ENCODE measurements around the gene MICALL1.
"Not testable (repeated sequence)": the region's sequence is repeated elsewhere in the genome, so short reads cannot be mapped to it uniquely, and the experiment has no call there.

DNA sequence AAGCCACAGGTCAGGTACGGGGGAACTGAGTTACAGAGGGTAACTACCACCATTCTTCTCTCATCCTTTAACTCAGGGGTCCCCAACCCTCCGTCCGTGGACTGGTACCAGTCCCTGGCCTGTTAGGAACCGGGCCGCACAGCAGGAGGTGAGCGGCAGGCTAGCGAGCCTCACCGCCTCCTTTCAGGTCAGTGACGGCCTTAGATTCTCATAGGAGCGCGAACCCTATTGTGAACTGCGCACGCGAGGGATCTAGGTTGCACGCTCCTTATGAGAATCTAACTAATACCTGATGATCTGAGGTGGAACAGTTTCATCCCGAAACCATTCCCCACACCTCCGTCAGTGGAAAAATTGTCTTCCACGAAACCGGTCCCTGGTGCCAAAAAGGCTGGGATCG, 46.5 kb downstream of the MICALL1 start:
- not testable (repeated sequence) for TF ChIP-seq EP300 (IDR thresholded peaks at IDR 0.05); RAD21 (conservative IDR thresholded peaks at IDR 0.05 in 1 of 2, IDR thresholded peaks at IDR 0.05 in 1 of 2); NPAS2 (CRISPR knock-in tag; IDR thresholded peaks at IDR 0.05; ENCODE audit: borderline replicate concordance); POLR2A (IDR thresholded peaks at IDR 0.05; ENCODE audit: low read length); CHD2 (IDR thresholded peaks at IDR 0.05; ENCODE audit: low read length, partially characterized antibody); SREBF2 (IDR thresholded peaks at IDR 0.05)
- TF ChIP-seq, protein P1, sequence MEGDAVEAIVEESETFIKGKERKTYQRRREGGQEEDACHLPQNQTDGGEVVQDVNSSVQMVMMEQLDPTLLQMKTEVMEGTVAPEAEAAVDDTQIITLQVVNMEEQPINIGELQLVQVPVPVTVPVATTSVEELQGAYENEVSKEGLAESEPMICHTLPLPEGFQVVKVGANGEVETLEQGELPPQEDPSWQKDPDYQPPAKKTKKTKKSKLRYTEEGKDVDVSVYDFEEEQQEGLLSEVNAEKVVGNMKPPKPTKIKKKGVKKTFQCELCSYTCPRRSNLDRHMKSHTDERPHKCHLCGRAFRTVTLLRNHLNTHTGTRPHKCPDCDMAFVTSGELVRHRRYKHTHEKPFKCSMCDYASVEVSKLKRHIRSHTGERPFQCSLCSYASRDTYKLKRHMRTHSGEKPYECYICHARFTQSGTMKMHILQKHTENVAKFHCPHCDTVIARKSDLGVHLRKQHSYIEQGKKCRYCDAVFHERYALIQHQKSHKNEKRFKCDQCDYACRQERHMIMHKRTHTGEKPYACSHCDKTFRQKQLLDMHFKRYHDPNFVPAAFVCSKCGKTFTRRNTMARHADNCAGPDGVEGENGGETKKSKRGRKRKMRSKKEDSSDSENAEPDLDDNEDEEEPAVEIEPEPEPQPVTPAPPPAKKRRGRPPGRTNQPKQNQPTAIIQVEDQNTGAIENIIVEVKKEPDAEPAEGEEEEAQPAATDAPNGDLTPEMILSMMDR (IDR thresholded peaks at IDR 0.05) = not testable (repeated sequence)
- TF ChIP-seq, protein P2, sequence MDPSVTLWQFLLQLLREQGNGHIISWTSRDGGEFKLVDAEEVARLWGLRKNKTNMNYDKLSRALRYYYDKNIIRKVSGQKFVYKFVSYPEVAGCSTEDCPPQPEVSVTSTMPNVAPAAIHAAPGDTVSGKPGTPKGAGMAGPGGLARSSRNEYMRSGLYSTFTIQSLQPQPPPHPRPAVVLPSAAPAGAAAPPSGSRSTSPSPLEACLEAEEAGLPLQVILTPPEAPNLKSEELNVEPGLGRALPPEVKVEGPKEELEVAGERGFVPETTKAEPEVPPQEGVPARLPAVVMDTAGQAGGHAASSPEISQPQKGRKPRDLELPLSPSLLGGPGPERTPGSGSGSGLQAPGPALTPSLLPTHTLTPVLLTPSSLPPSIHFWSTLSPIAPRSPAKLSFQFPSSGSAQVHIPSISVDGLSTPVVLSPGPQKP (IDR thresholded peaks at IDR 0.05; ENCODE audit: low read depth, low read length) = not testable (repeated sequence)
- TF ChIP-seq, protein P3, sequence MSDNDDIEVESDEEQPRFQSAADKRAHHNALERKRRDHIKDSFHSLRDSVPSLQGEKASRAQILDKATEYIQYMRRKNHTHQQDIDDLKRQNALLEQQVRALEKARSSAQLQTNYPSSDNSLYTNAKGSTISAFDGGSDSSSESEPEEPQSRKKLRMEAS (IDR thresholded peaks at IDR 0.05) = not testable (repeated sequence)

Measured in A549 (cell line).